Stimulated activated CD8-positive, alpha-beta memory T cell treated with anti-CD3 and anti-CD28 coated beads, Interleukin-7, amount 100 ng/mL, for 24 hours (primary cell): Measurements from ENCODE around the gene YIF1A.
"Not testable (repeated sequence)": the region's sequence is repeated elsewhere in the genome, so short reads cannot be mapped to it uniquely, and the experiment has no call there.

Experiments
- DNase-seq: peaks from one replicate; pipeline ENCODE4 v3.0.0-alpha.2; 2020; ENCODE audit warnings: low read depth

Gene YIF1A

DNA sequence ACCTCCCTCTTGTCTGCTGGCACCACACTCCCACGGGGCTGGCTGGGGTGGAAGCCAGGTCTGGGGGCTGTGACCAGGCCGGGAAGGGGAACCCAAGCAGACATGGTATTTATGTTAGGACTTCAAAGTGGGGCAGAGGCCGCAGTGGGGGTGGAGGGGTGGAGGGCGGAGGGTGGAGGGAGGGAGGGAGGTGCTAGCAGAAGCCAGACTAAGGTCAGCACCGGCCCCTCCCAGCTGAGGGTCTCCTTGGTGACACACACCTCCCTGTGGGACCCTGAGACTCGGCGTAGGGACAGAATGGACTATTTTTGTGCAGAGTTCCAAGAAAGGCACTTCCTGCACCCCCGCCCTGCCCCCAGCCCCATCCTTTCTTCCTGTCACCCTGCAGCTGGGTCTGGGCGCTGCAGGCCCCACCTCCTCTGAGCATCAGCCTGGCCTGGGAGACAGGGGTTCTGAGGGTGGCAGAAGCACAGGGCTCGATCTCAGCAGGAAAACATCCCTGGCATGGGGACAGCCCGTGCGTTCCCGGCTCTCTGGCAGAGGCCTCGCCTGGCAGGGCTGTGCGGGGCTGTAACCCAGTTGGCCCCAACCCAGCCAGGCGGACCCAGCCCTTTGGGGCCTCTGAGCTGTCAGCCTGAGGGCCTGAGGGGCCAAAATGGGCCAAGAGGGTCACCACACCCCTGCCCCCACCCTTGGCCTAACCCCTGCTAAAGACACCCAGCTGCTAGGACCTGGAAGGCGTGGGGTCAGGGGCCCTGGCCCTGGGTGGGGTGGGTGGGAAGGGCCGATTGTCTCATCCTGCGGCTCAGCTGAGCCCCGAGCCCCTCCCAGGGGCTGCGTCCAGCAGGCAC, 37.5 kb upstream of the YIF1A start:
- DNase-seq: no peak

DNA sequence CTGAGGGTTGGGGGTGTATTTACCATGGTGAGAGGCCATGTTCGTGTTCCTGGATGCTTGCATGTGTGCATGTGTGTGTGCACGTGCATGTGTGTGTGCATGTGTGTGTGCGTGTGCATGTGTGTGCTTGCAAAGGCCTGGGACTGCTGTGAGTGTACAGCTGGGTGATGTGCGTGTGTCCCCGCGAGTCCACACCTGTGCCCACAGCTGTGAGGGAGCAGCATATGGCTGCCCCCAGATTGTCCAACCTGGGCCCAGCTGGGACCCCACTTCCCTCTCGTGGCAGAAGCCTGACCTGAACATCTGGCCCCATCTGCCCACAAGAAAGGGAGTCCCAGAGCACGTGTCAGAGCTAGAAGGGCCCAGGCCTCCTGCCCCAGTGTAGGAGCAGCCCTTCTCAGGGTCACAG, 36.3 kb upstream of the YIF1A start:
- no peak for DNase-seq

DNA sequence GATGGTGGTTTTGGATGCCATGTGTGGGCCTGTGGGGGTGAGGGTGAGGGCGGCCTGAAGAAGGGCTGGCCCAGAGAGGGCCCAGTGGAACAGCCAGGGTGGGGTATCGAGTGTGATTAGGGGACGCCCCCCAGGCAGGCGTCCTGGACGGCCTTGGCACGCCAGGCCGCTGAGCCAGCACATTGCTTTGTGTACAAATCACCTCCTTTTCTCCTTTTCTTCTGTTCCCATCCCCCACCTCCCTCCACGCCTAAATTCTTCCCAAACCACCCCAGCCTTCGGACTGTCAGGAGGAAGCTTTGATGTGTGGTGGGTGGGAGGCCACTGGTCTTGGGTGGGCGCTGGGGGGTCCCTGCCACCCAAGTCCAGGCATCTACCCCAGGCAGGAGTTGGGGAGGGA, 35.7 kb upstream of the YIF1A start:
- no peak for DNase-seq

DNA sequence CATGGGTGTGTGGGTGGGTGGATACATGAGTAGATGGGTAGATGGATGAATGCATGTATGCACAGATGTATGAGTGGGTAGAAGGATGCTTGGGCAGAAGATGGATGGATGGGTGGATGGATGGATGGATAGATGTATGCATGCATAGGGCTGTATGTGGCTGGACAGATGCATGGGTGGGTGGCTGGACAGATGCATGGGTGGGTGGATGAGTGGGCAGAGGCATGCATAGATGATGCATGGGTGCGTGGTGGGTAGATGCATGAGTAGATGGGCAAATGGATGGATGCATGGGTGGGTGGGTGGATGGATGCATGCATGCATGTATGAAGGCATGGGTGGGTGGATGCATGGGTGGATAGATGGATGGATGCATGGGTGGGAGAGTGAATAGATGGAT, 34.7 kb upstream of the YIF1A start:
- DNase-seq: no peak

DNA sequence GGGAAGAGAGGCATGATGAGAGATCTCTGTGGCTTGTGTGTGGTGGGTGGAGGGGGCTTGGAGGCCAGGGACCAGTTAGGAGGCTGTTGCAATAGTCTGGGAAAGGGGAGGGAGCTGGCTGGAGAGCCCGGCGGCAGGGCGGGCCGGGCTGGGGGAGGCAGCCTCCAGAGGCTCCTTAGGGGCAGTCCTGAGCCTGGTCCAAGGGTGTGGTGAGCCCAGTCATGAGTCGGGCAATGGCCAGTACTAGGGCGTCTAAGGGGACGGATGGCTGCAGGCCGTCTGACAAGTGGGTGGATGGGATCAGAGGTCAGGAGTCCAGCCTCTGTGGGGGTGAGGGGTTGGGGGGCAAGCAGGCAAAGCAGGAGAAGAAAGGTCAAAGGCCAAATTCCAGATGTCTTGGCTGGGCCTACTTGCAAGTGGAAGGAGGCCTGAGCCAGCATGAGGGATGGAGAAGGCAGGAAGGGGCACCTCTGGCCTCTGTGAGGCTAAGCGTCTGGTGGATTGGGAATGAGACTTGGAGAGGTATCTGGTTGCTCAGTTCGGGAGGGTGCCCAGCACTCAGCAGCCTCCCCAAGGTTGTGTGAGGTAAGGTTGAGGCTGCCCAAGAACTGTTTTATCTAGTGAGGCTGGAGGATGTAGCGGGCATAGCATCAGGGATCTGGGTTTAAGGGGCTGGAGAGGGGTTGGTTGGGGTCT, 33.9 kb upstream of the YIF1A start:
- no peak for DNase-seq

DNA sequence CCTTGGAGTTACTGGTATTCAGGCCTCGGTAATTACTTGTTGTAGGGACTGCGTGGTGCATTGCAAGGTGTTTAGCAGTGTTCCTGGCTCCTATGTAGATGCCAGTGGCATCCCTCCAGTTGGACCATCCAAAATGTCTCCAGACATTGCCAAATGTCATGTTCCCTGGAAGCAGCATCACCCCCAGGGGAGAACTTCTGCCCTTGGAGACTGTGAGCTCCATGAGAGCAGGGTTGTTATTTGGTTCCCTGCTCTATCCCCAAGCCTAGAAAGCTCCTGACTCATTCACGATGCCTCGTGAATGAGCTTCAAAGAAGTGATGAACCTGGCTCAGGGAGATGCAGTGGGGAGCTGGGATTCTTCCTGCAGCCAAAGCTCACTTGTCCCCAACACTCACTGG, 32.7 kb upstream of the YIF1A start:
- no peak for DNase-seq

DNA sequence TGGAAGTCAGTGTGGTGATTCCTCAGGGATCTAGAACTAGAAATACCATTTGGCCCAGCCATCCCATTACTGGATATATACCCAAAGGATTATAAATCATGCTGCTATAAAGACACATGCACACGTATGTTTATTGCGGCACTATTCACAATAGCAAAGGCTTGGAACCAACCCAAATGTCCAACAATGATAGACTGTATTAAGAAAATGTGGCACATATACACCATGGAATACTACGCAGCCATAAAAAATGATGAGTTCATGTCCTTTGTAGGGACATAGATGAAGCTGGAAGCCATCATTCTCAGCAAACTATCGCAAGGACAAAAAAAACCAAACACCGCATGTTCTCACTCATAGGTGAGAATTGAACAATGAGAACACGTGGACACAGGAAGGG, 31.8 kb upstream of the YIF1A start:
- not testable (repeated sequence) for DNase-seq

DNA sequence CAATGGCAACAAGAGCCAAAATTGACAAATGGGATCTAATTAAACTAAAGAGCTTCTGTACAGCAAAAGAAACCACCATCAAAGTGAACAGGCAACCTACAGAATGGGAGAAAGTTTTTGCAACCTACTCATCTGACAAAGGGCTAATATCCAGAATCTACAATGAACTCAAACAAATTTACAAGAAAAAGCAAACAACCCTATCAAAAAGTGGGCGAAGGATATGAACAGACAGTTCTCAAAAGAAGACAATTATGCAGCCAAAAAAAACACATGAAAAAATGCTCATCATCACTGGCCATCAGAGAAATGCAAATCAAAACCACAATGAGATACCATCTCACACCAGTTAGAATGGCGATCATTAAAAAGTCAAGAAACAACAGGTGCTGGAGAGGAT, 31.3 kb upstream of the YIF1A start:
- not testable (repeated sequence) for DNase-seq

DNA sequence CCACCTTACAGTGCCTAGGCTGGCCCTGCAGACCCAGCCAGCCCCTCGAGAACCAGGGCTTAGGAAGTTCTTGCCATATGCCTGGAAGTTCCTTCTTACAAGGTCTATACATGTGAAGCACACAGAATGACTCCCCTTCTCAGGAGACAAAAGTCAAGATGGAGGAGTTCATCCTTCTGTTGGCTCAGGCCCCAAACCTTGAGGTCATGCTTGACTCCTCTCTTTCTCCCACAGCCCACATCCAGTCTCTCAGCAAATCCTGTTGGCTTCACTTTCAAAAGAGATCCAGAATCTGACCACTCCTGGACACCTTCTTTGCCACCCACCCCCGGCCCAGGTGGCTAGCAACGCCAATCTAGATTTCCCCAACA, 29.6 kb upstream of the YIF1A start:
- no peak for DNase-seq

DNA sequence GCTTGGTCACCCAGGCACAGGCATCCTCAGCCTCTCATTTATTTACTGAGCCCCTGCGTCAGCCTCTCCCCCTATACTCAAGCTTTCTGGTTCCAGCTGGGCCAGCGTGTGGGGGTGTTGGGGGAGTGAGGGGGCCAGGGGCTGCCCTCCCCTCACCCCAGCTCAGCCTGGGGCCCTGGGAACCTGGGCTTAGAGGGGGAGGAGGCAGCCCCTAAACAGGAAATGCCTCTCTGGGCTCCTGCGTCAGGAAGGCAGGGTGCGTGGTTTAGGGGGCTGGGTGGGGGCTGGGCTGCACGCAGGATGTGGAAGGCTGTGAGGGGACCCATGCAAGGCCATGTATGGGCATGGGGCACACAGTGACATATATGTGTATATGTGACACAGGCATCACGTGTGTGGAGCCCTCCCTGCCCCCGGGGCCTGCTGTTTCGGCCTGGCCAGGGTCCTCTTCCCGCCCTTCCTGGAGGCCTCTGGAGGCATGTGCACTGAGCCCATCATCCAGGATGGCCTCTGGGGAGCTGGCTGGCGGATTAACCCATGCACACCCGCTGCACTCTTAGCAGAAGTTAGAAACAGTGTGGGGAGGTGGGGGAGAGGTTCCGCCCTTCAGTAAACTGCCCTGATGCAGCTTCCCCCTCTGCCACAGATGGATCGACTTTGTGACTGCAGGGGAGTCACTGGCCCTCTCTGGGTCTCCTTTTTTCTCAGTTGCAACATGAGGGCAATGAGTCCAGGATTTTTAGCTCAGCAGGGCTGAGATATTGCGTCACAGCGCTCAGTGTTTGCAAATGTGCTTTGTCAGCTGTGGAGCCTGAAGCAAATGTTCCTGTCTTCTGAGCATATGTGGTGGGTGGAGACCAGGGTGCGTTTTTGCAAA, 29.0 kb upstream of the YIF1A start:
- peak; percentile 34 for DNase-seq

DNA sequence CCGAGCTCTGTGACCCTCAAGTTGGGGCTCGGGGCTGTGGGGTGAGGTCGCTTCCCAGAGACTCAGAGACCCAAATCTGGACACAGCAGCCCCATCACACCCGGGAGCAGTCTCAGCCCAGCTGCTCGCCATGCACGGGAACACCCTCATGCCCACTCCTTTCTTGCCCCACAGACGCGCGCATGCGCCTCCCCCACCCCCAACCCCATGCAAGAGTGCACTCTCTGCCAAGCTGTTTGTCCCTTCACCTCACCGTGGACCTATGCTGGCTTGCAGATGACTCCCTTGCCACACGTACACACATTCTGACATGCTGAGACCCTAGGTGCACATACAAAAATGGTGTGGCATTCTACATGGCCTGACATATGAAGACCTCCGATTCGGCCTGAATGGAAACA, 28.4 kb upstream of the YIF1A start:
- no peak for DNase-seq

DNA sequence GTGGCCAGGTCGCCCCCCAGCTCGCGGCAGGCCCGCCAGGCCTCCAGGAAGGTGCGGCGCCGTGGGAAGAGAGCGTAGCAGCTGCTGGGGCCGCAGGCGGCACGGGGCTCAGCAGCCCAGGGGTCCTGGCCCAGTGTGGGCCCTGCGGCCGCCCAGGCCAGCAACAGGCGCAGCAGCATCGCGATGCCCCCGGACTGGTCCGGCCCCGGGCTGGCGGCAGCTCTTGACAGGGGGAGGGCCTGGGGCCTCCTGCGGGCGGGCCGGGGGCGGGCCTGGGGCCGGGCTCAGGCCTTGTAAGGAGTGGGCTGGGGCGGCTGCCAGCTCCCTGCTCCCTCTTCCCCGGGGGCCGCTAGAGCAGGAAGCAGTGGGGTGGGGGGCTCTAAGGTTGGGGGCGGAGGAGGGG, 27.9 kb upstream of the YIF1A start, which contains the start of gene CD248:
TSS of gene CD248 (minus strand) at position 196 of the 403 bp plus-strand sequence. CDS start at position 179, 17 bp downstream.
- no peak for DNase-seq

DNA sequence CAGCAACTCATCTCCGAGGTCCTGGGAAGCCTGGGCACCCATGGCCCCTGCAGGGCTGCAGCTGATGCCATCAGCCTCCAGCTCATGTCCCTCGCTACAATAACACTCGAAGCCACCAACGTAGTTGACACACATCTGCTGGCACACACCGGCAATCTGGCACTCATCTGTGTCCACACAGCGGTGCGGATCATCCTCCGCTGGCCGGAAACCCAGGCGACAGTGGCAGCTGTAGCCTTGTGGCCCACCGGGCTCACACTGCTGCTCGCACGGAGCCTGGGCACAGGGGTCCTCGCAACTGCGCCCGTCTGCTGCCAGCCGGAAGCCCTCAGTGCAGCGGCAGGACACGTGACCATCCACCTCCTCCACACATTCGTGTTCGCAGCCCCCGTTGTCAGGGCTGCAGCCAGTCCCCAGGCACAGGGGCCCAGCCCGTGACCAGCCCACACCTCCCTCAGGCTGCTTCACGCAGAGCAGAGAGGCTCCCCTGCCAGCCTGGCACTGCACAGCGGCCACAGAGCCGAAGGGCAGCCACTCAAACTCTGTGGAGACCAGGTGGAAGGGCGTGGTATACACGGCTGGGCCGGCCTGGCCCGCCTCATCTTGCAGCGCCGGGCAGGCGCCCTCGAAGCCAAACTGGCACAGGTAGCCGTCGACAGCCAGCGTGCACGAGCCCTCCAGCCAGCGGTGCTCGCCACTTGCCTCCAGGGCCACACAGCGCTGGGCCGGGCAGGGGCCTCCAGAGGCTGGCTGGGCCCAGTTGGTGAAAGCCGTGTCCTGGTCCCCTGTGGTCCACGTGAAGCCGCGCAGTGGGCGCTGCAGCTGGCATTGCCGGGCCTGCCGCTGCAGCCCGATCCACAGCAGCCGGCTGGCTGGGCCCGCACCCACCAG, 27.2 kb upstream of the YIF1A start:
- no peak for DNase-seq

DNA sequence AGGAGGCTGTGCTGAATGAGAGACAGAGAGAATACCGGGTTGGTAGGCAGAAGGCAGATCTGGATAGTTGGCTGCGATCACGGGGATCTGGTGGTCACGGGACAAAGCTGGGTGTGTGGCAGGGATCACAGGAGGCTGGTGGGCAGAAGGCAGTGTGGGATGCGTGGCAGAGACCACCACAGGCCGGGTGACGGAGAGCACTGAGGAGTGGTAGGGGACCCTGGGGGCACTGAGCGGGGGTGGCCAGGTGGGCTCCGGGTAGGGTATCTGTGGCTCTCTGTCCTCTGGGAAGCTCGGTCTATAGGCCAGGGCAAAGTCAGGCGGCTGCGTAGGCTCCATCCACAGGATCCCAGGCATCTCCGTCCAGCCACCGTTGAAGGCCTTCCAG, 26.5 kb upstream of the YIF1A start:
- DNase-seq: no peak

DNA sequence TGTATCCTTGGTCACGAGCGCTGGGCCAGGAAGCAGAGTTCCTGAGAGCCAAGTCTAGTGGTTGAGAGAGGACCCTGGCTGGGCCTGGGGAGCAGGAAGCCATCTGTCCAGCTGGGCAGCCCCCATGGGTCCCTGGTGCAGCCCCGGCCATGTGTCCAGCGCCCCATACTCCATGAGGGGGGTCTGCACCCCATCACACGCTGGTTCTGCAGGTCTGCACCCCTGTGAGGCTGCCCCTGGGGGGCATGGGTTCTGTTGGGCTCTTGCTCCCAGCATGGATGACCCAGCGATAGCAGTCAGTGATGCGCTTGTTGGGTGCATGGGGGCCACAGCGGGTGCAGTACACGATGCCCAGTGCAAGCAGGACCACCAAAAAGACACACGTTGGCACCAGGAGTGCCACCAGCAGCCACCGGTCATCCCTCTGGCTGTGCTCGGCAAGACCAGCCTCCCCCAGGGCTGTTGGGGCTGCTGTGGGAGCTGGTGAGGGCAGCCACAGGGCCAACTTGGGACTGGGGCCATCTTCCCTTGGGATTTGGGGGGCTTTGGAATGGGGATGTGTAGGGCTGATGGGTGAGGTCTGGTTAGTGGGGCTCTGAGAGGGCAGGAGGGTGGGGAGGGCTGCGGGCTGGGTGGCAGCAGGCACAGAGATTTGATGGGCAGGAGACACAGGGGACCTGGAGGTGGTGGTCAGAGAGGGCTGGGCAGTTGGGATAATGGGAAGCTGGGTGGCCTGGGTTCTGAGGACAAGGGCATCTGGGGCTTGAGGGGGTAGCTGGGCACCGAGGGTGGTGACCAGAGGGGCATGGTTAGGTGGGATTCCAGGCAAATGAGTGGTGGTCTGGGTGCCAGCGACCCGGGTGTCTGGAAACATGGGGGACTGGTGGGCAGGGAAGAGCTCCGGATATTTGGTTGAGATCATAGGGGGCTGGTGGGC, 25.9 kb upstream of the YIF1A start:
- no peak for DNase-seq

DNA sequence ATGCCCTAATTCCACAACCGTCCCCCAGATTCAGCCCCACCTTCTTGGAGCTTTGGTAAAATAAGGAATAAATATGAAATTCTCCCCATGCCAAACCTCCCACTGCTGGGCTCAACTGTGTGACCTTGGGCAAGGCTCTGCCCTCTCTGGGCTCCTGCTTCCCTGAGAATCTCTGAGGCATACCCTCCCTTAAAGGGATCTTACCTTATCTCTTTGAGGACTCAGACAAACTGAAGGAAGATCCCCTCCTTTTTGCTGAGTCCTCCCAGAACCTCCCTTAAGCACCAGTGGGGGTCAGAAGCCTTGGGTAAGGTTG, 25.2 kb upstream of the YIF1A start:
- DNase-seq: no peak

DNA sequence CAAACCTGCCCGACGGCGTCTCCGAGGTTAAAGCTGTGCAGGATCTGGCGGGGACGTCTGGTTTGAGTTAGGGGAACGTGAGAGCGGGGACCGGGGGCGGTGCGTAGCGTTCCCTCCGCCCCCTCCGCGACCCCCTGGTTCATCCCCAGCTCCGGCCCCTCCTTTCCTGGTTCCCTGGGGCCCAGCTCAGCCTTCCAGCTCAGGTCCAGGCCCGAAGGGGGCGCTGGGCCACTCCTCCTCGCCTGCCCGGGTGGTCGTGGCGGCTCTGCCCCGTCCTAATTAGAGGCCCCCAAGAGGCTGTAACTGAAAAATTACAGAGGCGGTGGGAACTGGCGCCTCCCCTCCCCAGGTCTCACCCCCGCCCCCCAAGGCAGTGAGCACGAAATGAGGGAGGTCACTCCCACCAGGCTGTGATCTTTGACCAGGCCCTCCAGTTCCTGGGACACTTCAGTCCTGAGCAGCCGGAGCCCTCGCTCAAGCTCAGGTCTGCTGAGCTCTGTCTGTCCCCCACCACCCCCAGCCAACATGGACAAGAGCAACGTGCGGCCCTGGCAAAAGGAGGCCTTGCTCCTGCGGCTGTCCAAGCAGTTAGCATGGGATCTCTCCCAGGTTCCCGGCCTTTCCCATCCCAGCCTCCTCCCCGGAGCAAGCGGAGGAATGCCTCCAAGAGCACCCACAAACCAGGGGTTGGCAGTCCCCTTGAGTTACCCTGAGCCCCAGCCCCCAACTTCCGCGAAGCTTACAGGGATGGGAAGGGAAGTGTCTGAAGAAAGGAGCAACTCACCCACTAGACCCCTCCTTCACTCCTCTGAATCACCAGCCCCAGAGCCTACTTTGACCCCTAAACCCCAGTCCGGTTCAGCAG, 24.6 kb upstream of the YIF1A start:
- no peak for DNase-seq

DNA sequence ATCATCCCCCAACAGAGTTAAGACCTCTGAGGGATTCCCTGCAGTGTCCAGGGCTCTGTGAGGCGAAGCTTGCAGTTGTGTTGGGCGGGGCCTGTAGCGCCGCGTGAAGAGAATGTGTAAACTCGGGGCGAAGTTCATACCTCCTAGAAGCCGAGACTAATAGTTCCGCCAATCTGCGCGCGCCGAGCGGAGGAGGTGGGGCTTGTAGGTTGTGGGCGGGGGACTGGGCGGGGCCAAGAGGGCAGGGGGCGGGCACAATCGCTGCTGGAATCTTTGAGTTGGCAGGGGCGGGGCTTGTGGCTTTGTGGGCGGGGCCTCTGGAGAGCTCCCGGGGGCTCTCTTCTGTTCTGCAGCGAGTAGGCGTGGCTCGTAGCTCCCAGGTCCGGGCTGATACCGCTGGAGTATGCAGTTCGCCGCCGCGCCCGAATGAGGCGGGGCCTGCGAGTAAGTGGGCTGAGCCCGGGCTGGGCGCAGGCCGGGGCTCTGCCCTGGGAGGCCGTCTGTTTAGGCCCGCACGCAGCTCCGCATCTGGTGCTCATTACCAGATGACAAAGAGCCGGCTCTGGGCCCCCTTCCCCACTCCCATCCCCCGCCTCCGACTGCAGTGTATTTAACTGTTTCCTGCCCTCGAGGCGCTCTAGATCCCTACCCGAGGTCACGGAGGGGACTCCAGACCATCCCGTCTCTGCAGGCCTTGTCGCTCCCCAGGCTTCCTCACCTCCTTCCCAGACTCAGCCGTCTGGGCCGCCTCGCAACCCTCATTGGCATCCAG, 23.8 kb upstream of the YIF1A start:
- DNase-seq: peak; percentile 95
